Retinal pigment epithelial cell (primary cell): ENCODE measurements around the gene SPPL2B.
A peak's percentile ranks its signal among the peaks of the same experiment; 100 is the strongest.

ENCODE experiments used
- DNase-seq: peaks from one replicate; pipeline ENCODE4 v3.0.0-alpha.2; 2010; ENCODE audit warnings: low read depth
- H3K4me3 ChIP-seq: 2 replicates; pipeline ENCODE4 v1.5.1; 2011; ENCODE audit warnings: mild to moderate bottlenecking, low read length, control low read depth, moderate library complexity
- CTCF ChIP-seq: conservative IDR thresholded peaks from 2 replicates; pipeline ENCODE4 v1.5.1; 2011; ENCODE audit warnings: low read depth, low read length, control low read depth, inconsistent platforms

SPPL2B gene

GRCh38 chr19:2376784-2377519 lies 48.5 kb downstream of the SPPL2B start:
- H3K4me3 ChIP-seq = no peak overlapping the region

GRCh38 chr19:2380567-2380966 lies 52.1 kb downstream of the SPPL2B start:
- no peak for DNase-seq
- TF ChIP-seq CTCF = no peak
- no peak overlapping the region for H3K4me3 ChIP-seq

More at GRCh38 chr19:2376784-2377519, 48.5 kb downstream of the SPPL2B start:
- TF ChIP-seq CTCF = no peak
- no peak for DNase-seq

GRCh38 chr19:2381148-2381820 lies 52.8 kb downstream of the SPPL2B start:
- H3K4me3 ChIP-seq = no peak overlapping the region
- TF ChIP-seq CTCF = no peak
- no peak for DNase-seq

- no peak overlapping the region for H3K4me3 ChIP-seq
- DNase-seq = no peak
- TF ChIP-seq CTCF = no peak
Measured at GRCh38 chr19:2382530-2383222, 54.2 kb downstream of the SPPL2B start.

- no peak for TF ChIP-seq CTCF
- DNase-seq = peak; percentile 26
- H3K4me3 ChIP-seq = no peak overlapping the region
Measured at GRCh38 chr19:2385053-2385721, 56.7 kb downstream of the SPPL2B start.

- no peak for DNase-seq
- H3K4me3 ChIP-seq = no peak overlapping the region
- no peak for TF ChIP-seq CTCF
Measured at GRCh38 chr19:2387367-2388288, 59.1 kb downstream of the SPPL2B start.
